Liver (tissue), 3 donors: ENCODE data around the gene FCHO2.
"Not testable (repeated sequence)": the region's sequence is repeated elsewhere in the genome, so short reads cannot be mapped to it uniquely, and the experiment has no call there.

ENCODE experiments used
- ATF3 ChIP-seq: IDR thresholded peaks from 2 replicates; pipeline ENCODE4 v1.6.1; 2016; ENCODE audit warnings: antibody characterized with exemption
- CTCF ChIP-seq: fragments of 150-350 bp; IDR thresholded peaks from 2 replicates; pipeline ENCODE4 v1.5.1; 2017; ENCODE audit warnings: improper control_type of control experiment, low read depth, low read length; ENCODE audit not compliant: missing input control
- EGR1 ChIP-seq, 2 donors: IDR thresholded peaks; 2 replicates each; pipeline ENCODE4 v1.6.1; 2016 to 2018; ENCODE audit warnings: antibody characterized with exemption in 2 of 2, low read depth in 2 of 2
- GABPA ChIP-seq, 2 donors: IDR thresholded peaks in 1 of 2; conservative IDR thresholded peaks in 1 of 2; 2 replicates each; pipeline ENCODE4 v1.6.1; 2016; ENCODE audit warnings: antibody characterized with exemption in 2 of 2, mild to moderate bottlenecking in 1 of 2, moderate library complexity in 1 of 2
- JUND ChIP-seq, 2 donors: IDR thresholded peaks; 2 replicates each; pipeline ENCODE4 v1.6.1; 2016; ENCODE audit warnings: antibody characterized with exemption in 2 of 2
- MAX ChIP-seq: IDR thresholded peaks from 2 replicates; pipeline ENCODE4 v1.6.1; 2016; ENCODE audit warnings: antibody characterized with exemption
- REST ChIP-seq: IDR thresholded peaks from 2 replicates; pipeline ENCODE4 v1.6.1; 2016; ENCODE audit warnings: antibody characterized with exemption, mild to moderate bottlenecking
- TAF1 ChIP-seq: conservative IDR thresholded peaks from 2 replicates; pipeline ENCODE4 v1.6.1; 2016; ENCODE audit warnings: antibody characterized with exemption, mild to moderate bottlenecking
- YY1 ChIP-seq: IDR thresholded peaks from 2 replicates; pipeline ENCODE4 v1.6.1; 2016; ENCODE audit warnings: antibody characterized with exemption, mild to moderate bottlenecking
- donor health status: healthy.
- donor health status: healthy.

- not testable (repeated sequence) for TF ChIP-seq CTCF; TAF1; YY1; JUND (IDR thresholded peaks at IDR 0.05); EGR1 (IDR thresholded peaks at IDR 0.05; ENCODE audit: low read depth in 2 of 2); ATF3; MAX; GABPA (IDR thresholded peaks at IDR 0.05 in 1 of 2, conservative IDR thresholded peaks at IDR 0.05 in 1 of 2); REST
Measured at GRCh38 chr5:72974481-72974880, 18.6 kb downstream of the FCHO2 start.
